Sigmoid colon (tissue), 4 donors: Measurements from ENCODE around the gene ZNF716.

Source experiments
- EP300 ChIP-seq, 4 donors: sonication (generic); formaldehyde crosslinking; IDR thresholded peaks; one replicate each; pipeline ENCODE4 v1.6.1; 2017; ENCODE audit warnings: antibody characterized with exemption in 4 of 4
- POLR2A ChIP-seq, 2 donors: fragments of 450-650 bp; IDR thresholded peaks; one replicate each; pipeline ENCODE4 v1.6.1; 2016; ENCODE audit warnings: antibody characterized with exemption in 2 of 2, mild to moderate bottlenecking in 2 of 2, moderate library complexity in 2 of 2
- TF ChIP-seq, protein P1 (sequence below), 4 experiments: fragments of 450-650 bp in 3 of 4; fragments of 200-600 bp in 1 of 4; IDR thresholded peaks; one replicate each; pipeline ENCODE4 v1.5.1; 2016 to 2019; ENCODE audit warnings: antibody characterized with exemption in 4 of 4, mild to moderate bottlenecking in 3 of 4, moderate library complexity in 2 of 4

DNA sequence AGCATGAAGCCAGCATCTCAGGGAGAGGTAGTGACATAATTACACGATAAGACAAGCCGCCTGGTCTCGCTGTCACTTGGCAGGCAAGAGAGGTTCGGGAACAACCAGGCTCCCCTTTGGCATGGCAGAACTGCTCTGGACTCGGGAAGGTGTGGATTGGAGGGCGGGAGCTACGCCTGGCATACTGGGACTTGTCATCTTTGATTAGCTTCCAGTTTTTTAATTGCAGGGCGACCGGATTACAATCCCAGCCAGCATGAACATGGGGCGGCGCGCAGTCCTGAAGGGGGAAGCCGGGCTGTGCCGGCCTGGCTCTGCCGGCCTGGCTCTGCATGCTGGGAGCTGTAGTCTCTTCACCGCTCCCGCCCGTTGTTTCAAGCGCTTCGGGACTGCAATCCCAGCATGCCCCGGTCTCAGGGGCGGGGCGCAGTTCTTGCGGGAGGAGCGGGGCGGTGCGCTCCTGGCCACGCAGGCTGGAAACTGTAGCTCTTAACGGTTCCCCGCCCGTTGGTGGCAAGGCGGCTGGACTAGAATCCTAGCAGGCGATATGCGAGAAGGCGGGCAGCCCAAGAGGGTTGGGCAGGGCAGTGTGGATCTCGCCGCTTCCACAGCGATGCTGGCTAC lies 45.5 kb upstream of the ZNF716 start:
- TF ChIP-seq, protein P1, sequence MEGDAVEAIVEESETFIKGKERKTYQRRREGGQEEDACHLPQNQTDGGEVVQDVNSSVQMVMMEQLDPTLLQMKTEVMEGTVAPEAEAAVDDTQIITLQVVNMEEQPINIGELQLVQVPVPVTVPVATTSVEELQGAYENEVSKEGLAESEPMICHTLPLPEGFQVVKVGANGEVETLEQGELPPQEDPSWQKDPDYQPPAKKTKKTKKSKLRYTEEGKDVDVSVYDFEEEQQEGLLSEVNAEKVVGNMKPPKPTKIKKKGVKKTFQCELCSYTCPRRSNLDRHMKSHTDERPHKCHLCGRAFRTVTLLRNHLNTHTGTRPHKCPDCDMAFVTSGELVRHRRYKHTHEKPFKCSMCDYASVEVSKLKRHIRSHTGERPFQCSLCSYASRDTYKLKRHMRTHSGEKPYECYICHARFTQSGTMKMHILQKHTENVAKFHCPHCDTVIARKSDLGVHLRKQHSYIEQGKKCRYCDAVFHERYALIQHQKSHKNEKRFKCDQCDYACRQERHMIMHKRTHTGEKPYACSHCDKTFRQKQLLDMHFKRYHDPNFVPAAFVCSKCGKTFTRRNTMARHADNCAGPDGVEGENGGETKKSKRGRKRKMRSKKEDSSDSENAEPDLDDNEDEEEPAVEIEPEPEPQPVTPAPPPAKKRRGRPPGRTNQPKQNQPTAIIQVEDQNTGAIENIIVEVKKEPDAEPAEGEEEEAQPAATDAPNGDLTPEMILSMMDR (IDR thresholded peaks at IDR 0.05): no peak
- no peak for TF ChIP-seq POLR2A (IDR thresholded peaks at IDR 0.05)
- TF ChIP-seq EP300 (IDR thresholded peaks at IDR 0.05): no peak
